Activated CD8-positive, alpha-beta memory T cell treated with anti-CD3 and anti-CD28 coated beads, Interleukin-2, amount 50 U/mL, for 1 hour (primary cell): ENCODE results near the gene PTGS1.
"Not testable (repeated sequence)": the region's sequence is repeated elsewhere in the genome, so short reads cannot be mapped to it uniquely, and the experiment has no call there.

Experiments
- DNase-seq: peaks from one replicate; pipeline ENCODE4 v3.0.0-alpha.2; 2020; ENCODE audit errors: extremely low read depth

PTGS1 gene

DNA sequence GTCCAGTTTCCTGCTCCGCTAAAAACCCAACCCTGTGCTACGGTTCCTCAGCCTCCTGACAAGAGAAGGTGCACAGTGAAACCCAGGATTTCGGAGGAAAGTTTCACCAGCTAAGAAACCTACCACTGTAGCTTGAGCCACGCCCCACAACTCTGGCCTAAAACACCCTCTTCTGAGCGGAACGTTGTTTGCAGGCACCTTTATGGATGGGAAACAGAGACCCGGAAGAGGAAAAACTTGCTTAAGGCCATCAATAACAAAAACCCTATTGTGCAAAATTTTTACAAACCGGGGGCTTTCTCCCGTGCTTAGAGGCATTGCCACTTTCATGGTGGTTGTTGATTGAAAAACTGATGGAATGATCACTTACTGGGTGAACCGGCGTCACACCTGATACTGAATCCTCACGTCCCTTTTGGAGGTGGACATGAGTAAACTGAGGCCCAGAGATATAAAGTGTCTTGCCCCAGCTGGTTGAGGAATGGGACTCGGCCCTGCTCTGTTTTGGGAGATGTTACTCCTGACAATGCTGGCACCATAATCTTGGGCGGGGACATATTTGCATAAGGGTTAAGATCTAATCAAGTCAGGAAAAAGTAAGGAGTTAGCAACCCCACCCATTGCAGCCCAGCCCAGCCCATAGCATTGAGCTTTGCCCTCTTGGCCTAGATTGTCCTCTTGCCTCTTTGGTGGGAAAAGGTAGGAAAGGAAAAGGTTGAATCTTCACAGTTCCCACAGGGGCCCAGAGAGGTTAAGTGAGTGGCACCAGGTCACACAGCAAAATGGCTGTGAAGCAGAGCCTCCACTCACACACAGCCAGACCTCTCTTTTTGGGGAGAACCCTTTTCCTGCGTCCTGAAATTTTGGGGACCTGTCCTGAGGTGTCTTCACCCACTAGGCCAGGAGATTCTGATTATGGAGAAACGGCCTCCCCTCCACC lies 23.2 kb upstream of the PTGS1 start:
- no peak for DNase-seq

DNA sequence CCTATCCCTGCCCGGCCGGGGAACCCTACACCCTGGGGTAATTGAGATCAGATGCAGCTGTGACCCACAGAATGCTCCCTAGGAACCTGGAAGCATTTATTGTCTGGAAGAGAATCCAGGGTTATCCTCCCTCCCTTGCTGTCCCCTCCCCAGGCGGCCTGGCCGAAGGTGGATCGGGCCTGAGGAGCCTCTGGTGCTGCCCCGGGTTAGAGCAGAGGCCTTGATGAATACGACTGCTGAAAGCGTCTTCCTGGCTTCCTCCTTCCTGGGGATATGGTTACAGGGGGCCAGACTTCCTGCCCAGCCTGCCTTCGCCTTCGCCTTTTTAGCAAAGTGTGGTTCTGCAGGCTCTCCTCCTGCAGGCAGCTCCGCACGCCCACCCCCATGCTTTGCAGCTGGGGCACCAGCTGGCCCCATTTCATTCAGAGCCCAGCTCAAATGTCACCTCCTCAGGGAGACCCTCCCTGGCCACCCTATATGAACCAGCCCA lies 22.5 kb upstream of the PTGS1 start:
- DNase-seq = no peak

DNA sequence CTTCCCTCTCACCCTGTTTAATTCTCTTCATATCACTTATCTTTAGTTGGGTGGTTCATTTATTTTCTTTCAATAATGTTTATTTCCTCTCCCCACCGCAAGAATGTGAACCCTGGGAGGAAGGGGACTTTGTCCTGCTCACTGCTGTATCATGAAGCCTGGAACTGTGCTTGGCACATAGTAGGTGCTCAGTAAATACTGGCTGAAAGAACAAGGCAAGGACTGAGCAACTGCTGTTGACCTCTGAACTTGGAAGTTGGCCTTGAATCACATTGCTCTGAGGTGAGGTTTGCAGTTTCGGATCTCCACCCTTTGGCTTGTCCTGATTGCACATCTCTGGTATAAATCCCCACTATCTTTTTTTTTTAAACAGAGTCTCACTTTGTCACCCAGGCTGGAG lies 22.0 kb upstream of the PTGS1 start:
- no peak for DNase-seq

DNA sequence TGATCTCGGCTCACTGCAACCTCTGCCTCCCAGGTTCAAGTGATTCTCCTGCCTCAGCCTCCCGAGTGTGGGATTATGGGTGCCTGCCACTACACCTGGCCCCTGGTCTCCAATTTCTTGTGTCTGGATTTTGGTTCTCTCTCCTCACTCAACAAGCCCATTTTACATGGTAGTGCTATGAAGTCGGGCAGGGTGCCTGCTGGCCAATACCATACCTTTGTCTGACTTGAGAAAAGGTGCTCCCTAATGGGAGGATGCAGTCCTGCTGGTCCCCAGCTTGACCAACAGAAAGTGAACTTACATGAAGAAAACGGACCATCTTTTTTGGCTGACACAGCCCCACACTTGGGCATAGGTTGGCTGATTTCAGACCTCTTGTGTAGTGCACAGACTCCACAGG lies 21.6 kb upstream of the PTGS1 start:
- DNase-seq = no peak

DNA sequence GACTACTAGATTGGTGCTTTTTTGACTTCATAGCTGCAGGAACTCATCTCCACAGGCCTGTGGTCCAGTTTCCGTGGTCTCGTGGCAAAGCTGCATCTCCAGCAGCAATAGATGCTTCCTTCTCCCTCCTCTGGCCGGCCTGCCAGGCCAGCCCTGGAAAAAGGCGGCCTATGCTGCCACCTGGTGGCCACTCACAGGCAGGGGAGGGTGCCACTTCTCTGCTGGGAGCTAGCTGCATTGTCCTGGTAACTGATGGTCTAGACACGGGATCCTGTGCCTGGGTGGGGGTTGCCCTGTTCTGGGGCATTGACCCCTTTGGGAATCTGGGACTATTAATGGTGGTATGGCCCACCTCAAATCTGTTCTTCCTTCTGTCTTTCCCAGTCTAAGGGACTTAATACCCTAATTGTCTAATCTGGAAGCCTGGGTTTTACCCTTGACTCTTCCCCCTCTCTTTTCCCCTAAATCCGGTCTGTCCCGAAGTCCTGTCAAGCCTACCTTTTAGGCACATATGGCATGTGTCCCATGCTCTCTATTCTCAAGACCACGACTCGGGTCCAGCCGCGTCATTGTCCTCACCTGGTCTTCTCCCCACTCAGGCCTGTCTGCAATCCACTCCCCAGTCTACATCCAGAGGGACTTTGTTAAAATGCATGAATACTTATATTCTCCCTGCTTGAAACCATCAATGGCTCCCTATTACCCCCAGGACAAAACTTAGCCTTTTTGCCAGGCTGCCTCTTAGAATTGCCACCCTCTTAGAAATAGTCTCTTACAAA lies 20.1 kb upstream of the PTGS1 start:
- peak; percentile 19 for DNase-seq

DNA sequence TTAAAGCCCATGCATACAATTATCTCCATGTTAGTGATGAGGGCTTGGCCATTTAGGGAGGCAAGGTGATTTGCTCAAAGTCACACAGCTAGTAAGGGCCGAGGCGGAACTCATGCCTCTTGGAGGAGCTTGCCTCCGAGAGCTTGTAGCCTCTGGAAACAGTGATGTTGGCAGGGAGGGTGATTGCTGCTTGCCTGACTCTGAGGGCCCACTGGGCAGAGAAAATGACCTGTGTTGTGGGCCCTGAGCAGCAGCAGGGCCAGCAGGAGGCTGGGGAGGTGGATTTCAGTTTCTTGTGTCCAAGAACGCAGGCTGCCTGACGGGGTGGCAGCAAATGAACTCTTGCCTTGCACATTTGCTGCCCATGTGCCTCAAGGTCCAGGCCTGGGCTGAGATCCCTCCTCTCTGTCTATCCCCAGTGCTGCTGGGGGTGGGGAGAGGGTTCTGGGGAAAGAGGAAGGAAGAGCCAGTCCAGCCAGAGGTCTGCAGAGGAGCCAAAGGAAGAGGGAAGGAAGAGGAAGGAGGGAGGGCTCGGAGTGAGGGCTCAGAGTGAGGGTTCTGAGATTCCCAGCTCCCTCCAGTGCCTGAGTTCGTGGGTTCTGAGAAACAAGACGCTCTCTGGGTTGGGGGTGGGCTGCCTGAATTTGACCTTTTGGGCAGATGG lies 16.2 kb upstream of the PTGS1 start:
- DNase-seq = no peak

DNA sequence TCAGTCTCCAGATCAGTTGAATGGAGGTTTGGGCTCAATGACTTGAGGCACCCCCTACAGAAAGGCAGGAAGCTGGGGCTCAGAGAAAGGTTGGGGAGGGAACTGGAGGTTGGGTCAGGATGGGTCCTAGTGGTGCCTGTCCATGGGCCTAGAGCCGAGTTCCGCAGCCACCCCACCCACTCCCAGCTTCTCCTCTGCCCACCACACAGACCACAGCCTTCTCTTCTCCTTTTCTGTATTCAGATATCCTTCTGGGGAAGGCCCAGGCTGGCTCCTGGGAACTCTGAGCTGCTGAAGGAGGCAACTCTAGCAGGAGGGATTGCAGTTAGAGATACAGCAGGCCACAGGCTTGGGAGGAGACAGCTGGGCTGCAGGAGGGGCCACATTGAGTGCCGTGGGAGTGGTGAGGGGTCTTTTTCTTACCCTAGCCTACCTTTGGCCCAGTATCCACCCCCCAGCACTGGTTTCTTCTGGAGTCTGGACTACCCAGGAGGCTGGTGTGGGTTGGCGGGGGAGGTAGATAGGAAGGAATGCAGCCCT lies 15.4 kb upstream of the PTGS1 start:
- DNase-seq = no peak

DNA sequence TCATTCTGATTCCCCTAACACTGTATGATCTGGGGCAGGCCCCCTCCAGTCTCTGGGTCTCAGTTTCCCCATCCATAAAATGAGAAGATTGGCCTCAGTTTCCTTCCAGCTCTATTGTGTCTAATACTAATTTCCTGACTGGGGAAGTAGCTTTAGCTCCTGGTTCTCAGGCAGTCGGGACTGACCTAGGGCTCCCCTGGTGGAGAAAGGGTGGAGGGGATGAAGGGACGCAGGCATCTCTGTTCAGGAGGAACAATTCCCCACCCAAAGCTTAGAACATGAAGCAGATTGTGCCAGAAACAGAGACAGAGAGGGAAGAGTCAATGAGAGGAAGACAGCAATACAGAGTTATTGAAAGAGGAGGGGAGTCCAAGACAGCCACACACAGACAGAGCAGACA lies 14.2 kb upstream of the PTGS1 start:
- DNase-seq = no peak

DNA sequence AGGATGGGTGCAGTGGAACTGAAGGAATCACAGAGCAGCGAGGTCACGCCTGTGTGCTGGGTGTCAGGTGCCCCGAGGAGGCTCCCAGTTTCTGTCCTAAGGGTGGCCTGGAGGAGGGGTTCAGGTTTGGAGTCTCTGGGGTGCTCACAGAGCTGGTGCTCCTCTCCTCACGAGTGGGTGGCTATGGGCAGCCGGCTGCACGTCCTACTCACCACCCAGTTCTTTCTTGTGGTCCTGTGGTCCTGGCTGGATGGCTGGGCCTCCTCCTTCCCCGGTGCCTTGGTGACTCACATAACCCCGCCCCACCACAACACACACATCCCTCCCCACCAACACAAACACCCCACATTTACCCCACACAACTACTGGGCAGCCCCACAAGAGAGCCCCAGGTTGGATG lies 9.9 kb upstream of the PTGS1 start:
- DNase-seq = no peak

DNA sequence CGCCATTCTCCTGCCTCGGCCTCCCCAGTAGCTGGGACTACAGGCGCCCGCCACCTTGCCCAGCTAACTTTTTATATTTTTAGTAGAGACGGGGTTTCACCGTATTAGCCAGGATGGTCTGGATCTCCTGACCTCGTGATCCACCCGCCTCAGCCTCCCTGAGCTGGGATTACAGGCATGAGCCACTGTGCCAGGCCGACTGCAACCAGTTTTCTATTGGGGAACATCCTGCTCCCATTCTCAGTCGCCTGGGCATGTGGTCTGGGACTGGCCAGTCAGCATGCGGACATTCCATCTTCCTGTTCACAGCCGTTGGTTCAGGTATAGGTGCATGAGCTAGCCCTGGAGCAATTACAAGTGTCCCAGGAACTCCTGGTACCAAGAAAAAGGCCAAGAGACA lies 7.7 kb upstream of the PTGS1 start:
- DNase-seq = not testable (repeated sequence)

DNA sequence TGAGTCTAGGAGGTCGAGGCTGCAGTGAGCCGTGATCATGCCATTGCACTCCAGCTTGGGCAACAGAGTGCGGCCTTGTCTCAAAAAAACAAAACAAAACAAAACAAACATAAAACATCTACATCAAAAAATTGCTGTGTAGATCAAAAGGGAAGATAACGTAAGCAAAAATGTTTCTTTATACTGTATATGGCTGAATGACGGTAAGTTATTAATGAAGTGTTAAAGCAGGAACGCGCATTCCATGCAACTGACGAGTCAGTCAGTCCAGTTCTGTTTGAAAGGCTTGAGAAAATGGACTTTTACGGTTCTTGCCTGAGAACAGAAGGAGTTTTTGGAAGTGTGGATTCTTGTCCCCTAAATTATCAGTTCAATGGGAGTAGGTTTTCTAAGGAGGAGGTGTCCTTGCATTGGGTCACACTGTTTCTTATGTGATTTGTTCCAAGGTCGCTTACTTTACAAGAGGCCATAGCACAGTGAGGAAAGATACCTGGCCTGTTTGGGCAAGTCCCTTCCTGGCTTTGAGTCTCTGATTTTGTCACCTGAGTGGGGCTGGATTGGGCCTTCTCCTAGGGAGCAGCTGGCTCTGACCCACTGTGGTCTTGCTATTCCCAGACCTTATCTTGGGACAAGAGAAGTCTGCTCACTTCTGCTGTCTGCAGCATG lies 6.6 kb upstream of the PTGS1 start:
- DNase-seq = no peak

DNA sequence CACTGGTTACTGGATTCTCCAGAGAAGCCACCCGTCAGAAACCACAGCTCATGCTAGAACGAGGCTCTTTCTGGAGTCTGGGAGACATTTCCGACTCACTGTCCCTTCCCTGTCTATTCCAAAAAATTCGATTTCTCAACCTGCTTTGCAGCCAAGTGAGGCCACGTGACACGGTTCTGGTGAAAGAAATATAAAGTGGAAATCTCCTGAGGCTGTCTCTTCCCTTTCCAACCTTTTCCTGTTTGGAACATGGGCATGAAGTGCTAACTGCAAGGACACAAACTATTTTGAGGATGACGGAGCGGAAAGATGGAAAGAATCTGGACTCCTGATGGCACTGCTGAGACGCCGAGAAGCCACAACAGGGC lies 6.1 kb upstream of the PTGS1 start:
- DNase-seq = no peak

DNA sequence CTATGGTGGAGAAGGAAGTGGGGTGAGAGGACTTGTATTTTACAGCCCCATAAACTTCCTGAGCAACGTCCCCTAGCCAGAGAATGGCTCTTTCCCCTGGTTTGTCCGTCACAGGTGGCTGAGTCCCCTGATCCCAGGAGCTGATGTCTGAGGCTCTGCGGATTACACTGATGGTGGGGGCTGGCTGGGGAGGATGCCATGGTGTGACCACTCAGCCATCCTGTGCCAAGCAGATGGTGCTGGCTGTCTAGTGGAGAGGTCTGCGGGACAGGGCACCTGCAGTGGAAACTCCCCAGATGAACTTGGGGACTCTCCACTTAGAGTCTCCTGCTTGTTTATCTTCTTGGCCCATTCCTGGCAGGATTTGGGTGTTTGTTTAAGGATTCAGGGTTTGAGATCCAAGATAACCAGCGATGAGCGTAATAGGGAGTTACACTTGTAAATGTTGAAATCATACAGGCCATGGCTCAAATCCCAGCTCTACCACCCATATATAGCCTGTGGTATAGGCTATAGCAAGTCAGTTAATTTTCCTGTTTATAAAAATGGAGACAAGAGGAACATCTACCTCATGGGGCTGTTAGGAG lies 4.7 kb upstream of the PTGS1 start:
- no peak for DNase-seq

DNA sequence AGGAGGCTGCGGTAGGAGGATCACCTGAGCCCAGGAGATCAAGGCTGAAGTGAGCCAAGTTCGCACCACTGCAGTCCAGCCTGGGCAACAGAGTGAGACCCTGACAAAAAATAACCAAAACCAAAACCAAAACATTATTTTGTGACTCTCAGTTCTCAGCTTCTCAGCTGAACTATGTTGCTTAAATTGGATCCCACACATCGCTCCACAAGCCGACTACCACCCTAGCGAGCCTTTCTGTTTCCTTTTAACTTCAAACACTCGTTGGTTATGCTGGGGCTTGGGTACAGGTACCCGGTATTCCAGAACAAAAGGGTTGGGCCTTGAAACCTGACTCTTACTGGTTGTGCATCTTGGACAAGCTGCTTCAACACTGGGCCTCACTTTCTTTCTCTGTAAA lies 3.8 kb upstream of the PTGS1 start:
- no peak for DNase-seq

DNA sequence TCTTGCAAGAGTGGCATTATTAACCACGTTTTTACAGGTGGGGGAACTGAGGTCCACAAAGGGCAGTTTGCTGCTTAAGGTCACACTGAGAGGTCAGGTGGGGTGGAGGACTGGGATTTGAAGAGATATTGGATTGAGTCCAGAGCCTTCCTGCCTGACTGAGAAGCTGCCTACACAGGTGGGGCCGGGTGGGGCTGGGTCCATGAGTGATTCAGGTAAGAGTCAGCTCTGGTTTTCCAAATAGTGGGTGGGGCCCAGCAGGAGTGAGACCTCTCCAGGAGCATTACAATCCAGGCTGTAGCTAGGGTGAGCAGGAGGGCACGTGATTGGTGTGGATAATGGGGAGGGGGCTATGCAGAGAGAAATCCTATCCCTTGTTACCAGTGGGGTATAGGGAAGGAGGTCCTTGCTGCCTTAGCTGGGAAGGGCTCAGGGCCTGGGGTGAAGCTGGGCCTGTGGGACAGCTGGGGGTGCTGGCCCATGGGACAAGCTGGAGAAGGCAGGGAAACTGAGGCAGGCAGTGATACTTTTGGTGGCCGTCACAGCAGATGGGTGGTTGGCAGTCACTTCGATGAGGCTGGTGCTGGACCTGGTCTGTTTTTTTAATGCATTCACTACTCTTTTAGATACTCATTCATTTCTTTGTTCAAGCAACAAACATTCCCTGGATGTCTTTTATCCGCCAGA lies 2.9 kb upstream of the PTGS1 start:
- DNase-seq = no peak

DNA sequence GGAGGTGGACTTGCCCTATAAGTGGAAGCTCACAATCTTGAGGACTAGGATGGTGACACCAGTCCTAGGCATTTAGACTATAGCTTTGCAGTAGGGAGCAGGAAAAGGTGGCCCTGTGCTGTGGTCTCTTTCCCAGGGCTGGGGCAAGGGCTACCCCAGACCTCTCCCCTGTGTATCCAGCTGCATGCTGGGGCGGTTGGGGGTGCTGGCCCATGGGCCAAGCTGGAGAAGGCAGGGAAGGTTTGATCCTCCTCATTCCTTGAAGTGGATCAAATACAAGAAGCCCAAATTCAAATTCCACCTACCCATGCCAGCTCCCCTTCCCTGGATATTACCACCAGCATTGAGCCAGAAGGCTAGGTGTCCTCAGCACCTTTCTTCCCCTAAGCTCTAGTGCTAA lies 2.2 kb upstream of the PTGS1 start:
- no peak for DNase-seq

DNA sequence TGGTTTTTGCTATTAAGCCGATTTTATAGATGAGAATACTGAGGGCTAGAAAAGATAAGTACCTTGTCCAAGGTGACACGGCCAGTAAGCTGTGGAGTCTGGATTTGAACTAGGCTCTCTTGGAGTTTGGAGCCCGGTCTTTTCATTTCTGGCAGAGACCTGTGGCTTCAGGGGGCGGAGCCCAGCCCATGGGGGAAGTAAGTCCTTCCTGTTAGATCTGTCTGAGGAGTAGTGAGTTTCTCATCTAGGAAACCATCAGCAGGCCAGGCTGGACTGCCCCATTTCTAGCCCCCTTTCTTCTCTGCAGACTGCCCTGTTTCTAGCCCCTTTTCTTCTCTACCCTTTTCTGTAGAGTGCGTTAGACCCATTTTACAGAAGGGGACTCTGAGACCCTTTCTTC lies 521 bp upstream of the PTGS1 start:
- DNase-seq = no peak

DNA sequence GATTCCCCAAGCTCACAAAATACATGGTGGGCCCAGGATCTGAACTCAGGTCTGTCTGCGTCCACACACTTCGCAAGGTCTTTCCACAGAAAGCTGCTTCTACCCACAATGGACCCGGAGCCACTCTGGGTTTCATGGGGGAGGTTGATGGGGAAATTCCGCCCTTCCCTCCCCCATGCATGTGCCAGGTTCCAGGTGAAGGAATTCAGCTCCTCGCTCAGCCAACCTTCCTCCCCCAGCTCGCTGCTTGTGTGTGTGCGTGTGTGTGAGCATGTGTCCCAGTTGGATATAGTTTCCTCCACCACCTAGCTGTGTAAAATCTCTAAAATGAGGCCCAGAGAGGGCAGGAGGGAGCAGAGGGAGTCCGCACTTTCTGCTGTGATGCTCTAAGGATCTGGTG lies 1.0 kb downstream of the PTGS1 start:
- DNase-seq = no peak

DNA sequence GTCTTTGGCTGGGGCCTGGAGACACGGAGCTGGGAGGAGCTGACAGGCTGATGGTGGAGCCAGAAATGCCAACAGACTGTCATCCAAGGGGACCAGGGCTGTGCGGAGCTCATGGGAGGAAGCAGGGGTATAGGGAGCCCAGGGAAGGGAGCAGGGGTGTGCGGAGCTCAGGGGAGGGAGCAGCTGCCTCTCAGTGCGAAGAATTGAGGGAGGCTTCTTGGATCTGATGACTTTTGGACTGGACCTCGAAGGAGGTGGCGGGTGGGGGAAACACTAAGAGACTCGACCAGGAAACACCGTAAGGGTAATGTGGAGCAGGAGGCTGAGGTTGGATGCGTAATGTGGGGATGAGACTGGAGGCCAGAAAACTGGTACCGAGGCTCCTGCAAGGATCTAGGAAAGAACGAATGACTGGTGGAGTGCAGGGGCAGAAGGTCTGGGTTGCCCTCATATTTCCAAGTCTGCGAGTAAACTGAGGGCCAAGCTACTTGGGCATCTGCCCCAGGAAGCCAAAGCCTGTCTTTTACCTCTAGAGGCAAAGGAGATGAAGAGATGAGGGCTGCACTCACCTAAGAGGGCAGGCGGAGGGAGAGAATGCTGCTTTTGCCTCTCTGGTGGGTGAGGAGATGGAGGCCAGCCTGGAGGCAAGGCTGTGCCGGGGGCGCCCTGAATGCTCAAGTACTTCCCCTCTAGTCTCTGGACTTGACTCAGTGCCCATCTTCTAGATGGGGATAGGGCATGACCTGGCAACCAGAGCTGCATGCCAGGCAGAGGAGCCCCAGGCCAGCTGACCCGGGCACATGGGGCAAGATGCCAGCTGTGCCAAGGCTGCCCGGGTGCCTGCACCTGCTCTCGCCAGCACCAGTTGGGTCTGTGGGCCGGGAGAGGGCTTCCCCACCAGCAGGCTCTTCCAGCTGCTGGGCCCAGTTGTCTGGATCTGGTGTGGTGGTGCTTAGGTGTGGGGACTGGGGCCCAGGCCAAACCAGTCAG lies 2.3 kb downstream of the PTGS1 start:
- DNase-seq = no peak
